OCI-LY7 (cell line): ENCODE data around the gene HSPBP1.

Experiments used
- EZH2phosphoT487 ChIP-seq: fragments of 200-600 bp; sonication (generic); IDR thresholded peaks from 2 replicates; pipeline ENCODE4 v1.6.1; 2018; ENCODE audit warnings: low read depth, borderline replicate concordance, mild to moderate bottlenecking, mixed run types, antibody characterized with exemption, low read length, moderate library complexity, mixed read lengths
- TF ChIP-seq, protein P1 (sequence below): fragments of 200-600 bp; sonication (generic); conservative IDR thresholded peaks from 2 replicates; pipeline ENCODE4 v1.5.1; 2014; ENCODE audit warnings: mild to moderate bottlenecking, antibody characterized with exemption, low read length, moderate library complexity, mixed read lengths

DNA sequence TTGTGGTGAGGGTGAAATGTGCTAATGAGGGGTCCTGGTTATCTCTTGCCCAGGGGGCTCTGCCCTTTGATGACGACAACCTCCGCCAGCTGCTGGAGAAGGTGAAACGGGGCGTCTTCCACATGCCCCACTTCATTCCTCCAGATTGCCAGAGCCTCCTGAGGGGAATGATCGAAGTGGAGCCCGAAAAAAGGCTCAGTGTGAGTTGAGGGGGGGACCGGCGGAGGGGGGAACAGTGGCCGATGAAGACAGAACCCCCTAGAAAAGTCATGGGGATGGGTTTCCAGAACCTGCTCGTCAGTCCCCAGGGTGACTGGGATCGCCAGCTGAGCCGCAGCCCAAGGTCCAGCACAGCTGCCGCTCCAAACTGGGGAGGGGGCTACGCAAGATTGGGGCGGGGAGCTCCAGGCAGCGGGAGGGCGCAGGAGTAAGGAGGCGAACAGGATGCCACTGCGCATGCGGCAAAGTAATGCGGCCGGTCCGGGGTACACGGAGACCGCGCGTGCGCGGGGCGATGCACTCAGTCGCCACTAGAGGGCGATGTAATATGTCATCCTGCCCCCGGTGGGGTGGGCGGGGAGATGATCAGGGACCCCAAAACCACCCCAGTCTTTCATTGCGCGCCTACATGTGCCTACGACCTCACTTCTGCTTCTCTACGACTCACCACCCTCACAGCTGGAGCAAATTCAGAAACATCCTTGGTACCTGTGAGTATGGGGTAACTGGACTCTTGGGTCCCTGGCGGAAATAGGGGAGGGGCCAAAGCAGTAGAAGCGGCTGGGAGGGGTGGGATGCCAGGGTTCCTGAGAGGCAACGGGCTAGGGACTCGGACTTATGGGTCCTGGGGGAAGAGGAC lies 21.8 kb upstream of the HSPBP1 start:
- TF ChIP-seq, protein P1, sequence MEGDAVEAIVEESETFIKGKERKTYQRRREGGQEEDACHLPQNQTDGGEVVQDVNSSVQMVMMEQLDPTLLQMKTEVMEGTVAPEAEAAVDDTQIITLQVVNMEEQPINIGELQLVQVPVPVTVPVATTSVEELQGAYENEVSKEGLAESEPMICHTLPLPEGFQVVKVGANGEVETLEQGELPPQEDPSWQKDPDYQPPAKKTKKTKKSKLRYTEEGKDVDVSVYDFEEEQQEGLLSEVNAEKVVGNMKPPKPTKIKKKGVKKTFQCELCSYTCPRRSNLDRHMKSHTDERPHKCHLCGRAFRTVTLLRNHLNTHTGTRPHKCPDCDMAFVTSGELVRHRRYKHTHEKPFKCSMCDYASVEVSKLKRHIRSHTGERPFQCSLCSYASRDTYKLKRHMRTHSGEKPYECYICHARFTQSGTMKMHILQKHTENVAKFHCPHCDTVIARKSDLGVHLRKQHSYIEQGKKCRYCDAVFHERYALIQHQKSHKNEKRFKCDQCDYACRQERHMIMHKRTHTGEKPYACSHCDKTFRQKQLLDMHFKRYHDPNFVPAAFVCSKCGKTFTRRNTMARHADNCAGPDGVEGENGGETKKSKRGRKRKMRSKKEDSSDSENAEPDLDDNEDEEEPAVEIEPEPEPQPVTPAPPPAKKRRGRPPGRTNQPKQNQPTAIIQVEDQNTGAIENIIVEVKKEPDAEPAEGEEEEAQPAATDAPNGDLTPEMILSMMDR = peak; percentile 96
- no peak for TF ChIP-seq EZH2phosphoT487
